BJ (cell line): ENCODE data around the gene DGKG. TPM values are rescaled to one million over a fixed set of nuclear protein-coding genes. Genes with fewer than 3 reads are reported as not detected.

Experiments
- CTCF ChIA-PET: fragments of 350-600 bp; formaldehyde crosslinking; extraction: SDS; loops from one replicate; lab custom pipeline; 2021; ENCODE audit warnings: antibody characterized with exemption, inconsistent platforms; lab: Yijun Ruan, JAX
- POLR2A ChIA-PET: fragments of 300-600 bp; sonication (Branson Sonifier 250); formaldehyde crosslinking; extraction: SDS; loops from one replicate; lab custom pipeline; 2021; ENCODE audit warnings: antibody characterized with exemption; lab: Charles Lee
- DNase-seq: peaks from one replicate; pipeline ENCODE4 v3.0.0-alpha.2; 2011; ENCODE audit warnings: low read depth
- H3K27me3 ChIP-seq: 2 replicates; pipeline ENCODE4 v1.6.0; 2011; ENCODE audit warnings: low read length; ENCODE audit not compliant: control insufficient read depth, insufficient read depth
- H3K36me3 ChIP-seq: 2 replicates; pipeline ENCODE4 v1.5.1; 2011; ENCODE audit warnings: low read length; ENCODE audit not compliant: control insufficient read depth, insufficient read depth
- H3K4me3 ChIP-seq: 2 replicates; pipeline ENCODE4 v1.5.1; 2011; ENCODE audit warnings: low read depth, mild to moderate bottlenecking, control low read depth, low read length
- CTCF ChIP-seq: IDR thresholded peaks from 2 replicates; pipeline ENCODE4 v1.5.1; 2011; ENCODE audit warnings: low read depth, mild to moderate bottlenecking, control low read depth, inconsistent platforms, low read length, moderate library complexity; ENCODE audit not compliant: insufficient read depth
- polyA plus RNA-seq: library from polyadenylated mRNA; depleted of rRNA; stranded (reverse); fragments of >200 nt; gene quantifications from 2 replicates; pipeline ENCODE4 v1.2.3, GENCODE V29; 2011

DGKG gene
- polyA plus RNA-seq, 1 experiment, result not detected

- H3K36me3 ChIP-seq, result no peaks in the 10 kb centered on the region
- H3K4me3 ChIP-seq, result no peak overlapping the region
- ChIA-PET POLR2A (no interaction called here), CTCF (interaction anchor here (1.3 kb wide), 1 partner anchor 10 kb away, joined by 3 read pairs; no protein-coding TSS in a partner anchor)
- H3K27me3 ChIP-seq, result peaks cover 4% of the 10 kb centered on the region; the same call in 1 of the 2 replicates
- DNase-seq, result no peak
- no peak for TF ChIP-seq CTCF
Observed at GRCh38 chr3:186251948-186252619, 110.0 kb downstream of the DGKG start.

- CTCF ChIA-PET, result interaction anchor here (1.3 kb wide), 2 partner anchors 8 to 10 kb away, joined by 3 to 5 read pairs; no protein-coding TSS in a partner anchor
- POLR2A ChIA-PET, result no interaction called here
- Histone ChIP-seq H3K36me3 (no peaks in the 10 kb centered on the region), H3K4me3 (no peak overlapping the region), H3K27me3 (peaks cover 4% of the 10 kb centered on the region; the same call in 1 of the 2 replicates)
- TF ChIP-seq CTCF, result no peak
- DNase-seq, result no peak
Observed at GRCh38 chr3:186248850-186249249, 113.2 kb downstream of the DGKG start.

- Histone ChIP-seq H3K27me3 (peaks cover 4% of the 10 kb centered on the region; the same call in 1 of the 2 replicates), H3K36me3 (no peaks in the 10 kb centered on the region), H3K4me3 (no peak overlapping the region)
- CTCF ChIA-PET, result interaction anchor here (1.0 to 1.3 kb wide), 2 partner anchors 10 to 369 kb away, joined by 3 to 5 read pairs; no protein-coding TSS in a partner anchor
- POLR2A ChIA-PET, result no interaction called here
- TF ChIP-seq CTCF, result no peak
- no peak for DNase-seq
Observed at GRCh38 chr3:186247821-186248814, 113.9 kb downstream of the DGKG start.

- CTCF ChIA-PET, result interaction anchor here (0.7 to 1.6 kb wide), 3 partner anchors 13 to 270 kb away, joined by 3 to 6 read pairs (median 4); no protein-coding TSS in a partner anchor
Observed at GRCh38 chr3:186246941-186247340, 115.1 kb downstream of the DGKG start.

More at GRCh38 chr3:186246941-186247340, 115.1 kb downstream of the DGKG start:
- no peak overlapping the region for H3K4me3 ChIP-seq
- no peak for DNase-seq
- TF ChIP-seq CTCF, result no peak
- H3K27me3 ChIP-seq, result peaks cover 4% of the 10 kb centered on the region; the same call in 1 of the 2 replicates
- POLR2A ChIA-PET, result no interaction called here
- no peaks in the 10 kb centered on the region for H3K36me3 ChIP-seq
